Endothelial cell of umbilical vein (primary cell): ENCODE measurements around the gene AIG1. TPM values are rescaled to one million over a fixed set of nuclear protein-coding genes. Genes with fewer than 3 reads are reported as not detected.

ENCODE experiments used
- BruUV-seq: library from RNA; stranded (reverse); fragments of 400-500 nt; replicated peaks from 2 replicates; lab custom pipeline; 2021; lab: Mats Ljungman, UMichigan
- CTCF ChIA-PET: fragments of 300-600, 350-600 bp; sonication (Branson Sonifier 250); formaldehyde crosslinking; loops from one replicate; lab custom pipeline; 2021; ENCODE audit warnings: antibody characterized with exemption, inconsistent platforms; lab: Charles Lee
- POLR2A ChIA-PET: fragments of 300-600, 350-600 bp; sonication (Branson Sonifier 250); formaldehyde crosslinking; loops from one replicate; lab custom pipeline; 2021; ENCODE audit warnings: antibody characterized with exemption, inconsistent platforms; lab: Charles Lee
- DNase-seq: peaks from one replicate; pipeline ENCODE4 v3.0.0-alpha.2; 2011; ENCODE audit warnings: low read depth, low spot score
- FAIRE-seq: peaks from 2 replicates; lab custom pipeline; 2011; peaks lifted over from hg19 to GRCh38; lab: Jason Lieb, UNC
- H2AFZ ChIP-seq: 2 replicates; pipeline ENCODE4 v1.6.0; 2012; ENCODE audit warnings: low read depth, low read length, control low read depth, inconsistent platforms
- H3K27ac ChIP-seq: 2 replicates; pipeline ENCODE4 v1.5.1; 2011; ENCODE audit warnings: low read depth, mild to moderate bottlenecking, control low read depth, low read length, moderate library complexity; ENCODE audit not compliant: insufficient read depth
- H3K27me3 ChIP-seq, 2 experiments: 2 replicates each; pipeline versions ENCODE4 v1.6.0 to v1.6.1; 2011; ENCODE audit warnings: low read length in 2 of 2, mixed read lengths in 1 of 2; ENCODE audit not compliant: control insufficient read depth in 2 of 2, insufficient read depth in 2 of 2
- H3K36me3 ChIP-seq, 2 experiments: 2 replicates in 1 of 2; 3 replicates in 1 of 2; pipeline ENCODE4 v1.5.1; 2011; ENCODE audit warnings: low read length in 2 of 2, mild to moderate bottlenecking in 1 of 2, moderate library complexity in 1 of 2; ENCODE audit not compliant: control insufficient read depth in 2 of 2, insufficient read depth in 2 of 2; ENCODE audit errors: extremely low read depth in 1 of 2
- H3K4me1 ChIP-seq: 3 replicates; pipeline ENCODE4 v1.5.1; 2011; ENCODE audit warnings: mild to moderate bottlenecking, low read length; ENCODE audit not compliant: control insufficient read depth, insufficient read depth; ENCODE audit errors: extremely low read depth
- H3K4me2 ChIP-seq: 2 replicates; pipeline ENCODE4 v1.6.1; 2011; ENCODE audit warnings: low read length, control low read depth, mixed read lengths; ENCODE audit not compliant: insufficient read depth
- H3K4me3 ChIP-seq, 3 experiments: fragments of 200-600 bp in 1 of 3; sonication (generic), shearing (Covaris generic) in 1 of 3; replicated peaks in 1 of 3; 2 replicates each; pipeline ENCODE4 v1.5.1; 2011 to 2016; ENCODE audit warnings: control low read depth in 3 of 3, low read length in 3 of 3, mild to moderate bottlenecking in 2 of 3, inconsistent platforms in 1 of 3, low read depth in 1 of 3, moderate library complexity in 1 of 3; ENCODE audit not compliant: insufficient read depth in 1 of 3
- H3K79me2 ChIP-seq: 2 replicates; pipeline ENCODE4 v1.6.0; 2012; ENCODE audit warnings: low read length, inconsistent platforms; ENCODE audit not compliant: control insufficient read depth, insufficient read depth
- H3K9ac ChIP-seq: replicated peaks from 2 replicates; pipeline ENCODE3; 2011; ENCODE audit warnings: low read length, control low read depth; ENCODE audit not compliant: insufficient read depth; ENCODE audit errors: extremely low read depth
- H3K9me1 ChIP-seq: replicated peaks from 3 replicates; pipeline ENCODE4 v1.6.0; 2011; ENCODE audit warnings: mild to moderate bottlenecking, low read length; ENCODE audit not compliant: control insufficient read depth, insufficient read depth; ENCODE audit errors: extremely low read depth
- H3K9me3 ChIP-seq: replicated peaks from 2 replicates; pipeline ENCODE4 v1.5.1; 2012; ENCODE audit warnings: low read length, inconsistent platforms; ENCODE audit not compliant: control insufficient read depth, insufficient read depth
- H4K20me1 ChIP-seq: replicated peaks from 2 replicates; pipeline ENCODE3; 2011; ENCODE audit warnings: mild to moderate bottlenecking, low read length; ENCODE audit not compliant: control insufficient read depth, insufficient read depth; ENCODE audit errors: extremely low read depth
- EZH2 ChIP-seq: IDR thresholded peaks from 2 replicates; pipeline ENCODE4 v1.6.1; 2012; ENCODE audit warnings: borderline replicate concordance, low read depth, mild to moderate bottlenecking, moderate library complexity, low read length, inconsistent platforms; ENCODE audit not compliant: severe bottlenecking
- FOS ChIP-seq: IDR thresholded peaks from 2 replicates; pipeline ENCODE4 v1.6.1; 2011; ENCODE audit warnings: mild to moderate bottlenecking, low read length, moderate library complexity, borderline replicate concordance; ENCODE audit not compliant: insufficient read depth
- GATA2 ChIP-seq: IDR thresholded peaks from 2 replicates; pipeline ENCODE4 v1.7.0; 2011; ENCODE audit warnings: low read depth, mild to moderate bottlenecking, moderate library complexity, mixed read lengths, low read length; ENCODE audit not compliant: insufficient read length, insufficient read depth
- JUN ChIP-seq: IDR thresholded peaks from 2 replicates; pipeline ENCODE4 v1.6.1; 2011; ENCODE audit warnings: borderline replicate concordance, low read depth; ENCODE audit not compliant: insufficient read length, insufficient read depth
- MYC ChIP-seq: IDR thresholded peaks from one replicate; pipeline ENCODE4 v1.6.1; 2011; ENCODE audit warnings: mild to moderate bottlenecking, low read depth, low read length
- POLR2A ChIP-seq: IDR thresholded peaks from 2 replicates; pipeline ENCODE4 v1.6.1; 2012; ENCODE audit warnings: low read depth, mild to moderate bottlenecking, control low read depth, low read length
- POLR2AphosphoS5 ChIP-seq: IDR thresholded peaks from 2 replicates; pipeline ENCODE4 v1.6.1; 2012; ENCODE audit warnings: low read depth, mild to moderate bottlenecking, control low read depth, low read length, moderate library complexity; ENCODE audit not compliant: insufficient read depth
- dilution Hi-C: fragments of 300-500 bp; cut with MboI; formaldehyde crosslinking; loops from one replicate; pipeline ENCODE4 v1.15.0; 2019; ENCODE audit warnings: low sequenced_read_pairs; ENCODE audit not compliant: extremely low pct_ligation_motif_present
- intact Hi-C: fragments of 100-400 bp; cut with micrococcal nuclease; formaldehyde crosslinking; loops from one replicate; pipeline ENCODE4 v1.10.0; 2022
- polyA plus RNA-seq, 4 experiments: library from polyadenylated mRNA; depleted of rRNA in 3 of 4; stranded (reverse) in 3 of 4; unstranded in 1 of 4; fragments of >200 nt; gene quantifications; 2 replicates each; pipeline versions ENCODE4 v1.2.1 to v1.2.3, GENCODE V29; 2011 to 2012; ENCODE audit warnings: missing spikeins in 1 of 4
- total RNA-seq: library from RNA; stranded (reverse); gene quantifications from 2 replicates; pipeline ENCODE4 v1.2.3, GENCODE V29; 2021
- TF ChIP-seq, protein P1 (sequence below): IDR thresholded peaks from 2 replicates; pipeline ENCODE4 v1.6.1; 2011; ENCODE audit not compliant: insufficient read depth, insufficient read length
- TF ChIP-seq, protein P2 (sequence below), 2 donors: IDR thresholded peaks; 1 replicate in 1 of 2; 2 replicates in 1 of 2; pipeline ENCODE4 v1.5.1; 2011; ENCODE audit warnings: low read length in 2 of 2, mild to moderate bottlenecking in 2 of 2, moderate library complexity in 2 of 2, control low read depth in 1 of 2, inconsistent platforms in 1 of 2, low read depth in 1 of 2; ENCODE audit not compliant: insufficient read depth in 1 of 2; ENCODE audit errors: extremely low read depth in 1 of 2

AIG1 gene
- total and polyA plus RNA-seq, 2 donors (not counting 3 experiments of a cell fraction or from before 2014, with no cell fraction given): 17.7 to 22.7 TPM

DNA sequence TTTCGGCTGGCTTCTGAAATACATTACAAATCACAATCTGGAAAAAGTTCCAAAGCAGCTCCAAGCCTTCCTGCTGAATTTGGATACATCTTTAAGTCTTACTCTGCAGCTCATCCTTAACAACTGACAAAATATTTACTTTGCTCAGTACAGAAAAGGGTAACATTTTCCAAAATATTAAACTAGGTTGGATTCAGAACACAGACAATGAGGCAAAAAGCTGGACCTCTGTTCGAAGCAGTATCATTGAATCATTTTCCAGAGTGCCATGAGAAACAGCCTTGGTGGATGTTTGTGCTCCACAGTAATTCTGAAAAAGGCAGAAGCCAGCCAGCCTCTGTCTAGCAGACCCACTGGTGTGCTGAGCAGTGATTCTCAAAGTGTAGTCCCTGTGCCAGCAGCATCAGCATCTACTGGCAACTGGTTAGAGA is 162.1 kb downstream of the AIG1 start:
- no peaks in the 10 kb centered on the region for H3K27me3 ChIP-seq
- no peak overlapping the region for H3K4me2 ChIP-seq
- BruUV-seq: no TSS peak
- FAIRE-seq (no peak), DNase-seq (no peak)
- dilution Hi-C loops: no loop called here
- H3K9me3 ChIP-seq: no peaks in the 10 kb centered on the region
- ChIA-PET POLR2A (no interaction called here), CTCF (interaction anchor here (1.0 to 3.3 kb wide), 3 partner anchors 10 to 530 kb away, joined by 3 to 18 read pairs (median 3); no protein-coding TSS in a partner anchor)
- H3K79me2 ChIP-seq: no peaks in the 10 kb centered on the region
- no peaks in the 10 kb centered on the region for H3K36me3 ChIP-seq
- TF ChIP-seq, protein P1, sequence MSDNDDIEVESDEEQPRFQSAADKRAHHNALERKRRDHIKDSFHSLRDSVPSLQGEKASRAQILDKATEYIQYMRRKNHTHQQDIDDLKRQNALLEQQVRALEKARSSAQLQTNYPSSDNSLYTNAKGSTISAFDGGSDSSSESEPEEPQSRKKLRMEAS: no peak
- TF ChIP-seq GATA2 (no peak), POLR2AphosphoS5 (no peak), EZH2 (no peak), MYC (no peak), POLR2A (no peak), JUN (no peak), FOS (no peak)
- TF ChIP-seq, protein P2, sequence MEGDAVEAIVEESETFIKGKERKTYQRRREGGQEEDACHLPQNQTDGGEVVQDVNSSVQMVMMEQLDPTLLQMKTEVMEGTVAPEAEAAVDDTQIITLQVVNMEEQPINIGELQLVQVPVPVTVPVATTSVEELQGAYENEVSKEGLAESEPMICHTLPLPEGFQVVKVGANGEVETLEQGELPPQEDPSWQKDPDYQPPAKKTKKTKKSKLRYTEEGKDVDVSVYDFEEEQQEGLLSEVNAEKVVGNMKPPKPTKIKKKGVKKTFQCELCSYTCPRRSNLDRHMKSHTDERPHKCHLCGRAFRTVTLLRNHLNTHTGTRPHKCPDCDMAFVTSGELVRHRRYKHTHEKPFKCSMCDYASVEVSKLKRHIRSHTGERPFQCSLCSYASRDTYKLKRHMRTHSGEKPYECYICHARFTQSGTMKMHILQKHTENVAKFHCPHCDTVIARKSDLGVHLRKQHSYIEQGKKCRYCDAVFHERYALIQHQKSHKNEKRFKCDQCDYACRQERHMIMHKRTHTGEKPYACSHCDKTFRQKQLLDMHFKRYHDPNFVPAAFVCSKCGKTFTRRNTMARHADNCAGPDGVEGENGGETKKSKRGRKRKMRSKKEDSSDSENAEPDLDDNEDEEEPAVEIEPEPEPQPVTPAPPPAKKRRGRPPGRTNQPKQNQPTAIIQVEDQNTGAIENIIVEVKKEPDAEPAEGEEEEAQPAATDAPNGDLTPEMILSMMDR (IDR thresholded peaks at IDR 0.05; ENCODE audit: extremely low read depth in 1 of 2, insufficient read depth in 1 of 2, low read depth in 1 of 2, low read length in 2 of 2): no peak
- no peaks in the 10 kb centered on the region for H3K9me1 ChIP-seq
- no peak overlapping the region for H3K4me3 ChIP-seq
- no peak overlapping the region for H2AFZ ChIP-seq
- H4K20me1 ChIP-seq: no peaks in the 10 kb centered on the region
- H3K9ac ChIP-seq: no peak overlapping the region
- intact Hi-C loops: loop anchor here (5.0 kb wide), 1 partner anchor 104 kb away; no protein-coding TSS in a partner anchor
- H3K4me1 ChIP-seq: peaks cover 10% of the 10 kb centered on the region
- no peak overlapping the region for H3K27ac ChIP-seq
